ENCODE measurements around the gene ATP8B4. TPM values are rescaled to one million over a fixed set of nuclear protein-coding genes. Genes with fewer than 3 reads are reported as not detected.

The ATP8B4 gene
- total RNA-seq, 1 experiment from 2014 or later, result not detected

DNA sequence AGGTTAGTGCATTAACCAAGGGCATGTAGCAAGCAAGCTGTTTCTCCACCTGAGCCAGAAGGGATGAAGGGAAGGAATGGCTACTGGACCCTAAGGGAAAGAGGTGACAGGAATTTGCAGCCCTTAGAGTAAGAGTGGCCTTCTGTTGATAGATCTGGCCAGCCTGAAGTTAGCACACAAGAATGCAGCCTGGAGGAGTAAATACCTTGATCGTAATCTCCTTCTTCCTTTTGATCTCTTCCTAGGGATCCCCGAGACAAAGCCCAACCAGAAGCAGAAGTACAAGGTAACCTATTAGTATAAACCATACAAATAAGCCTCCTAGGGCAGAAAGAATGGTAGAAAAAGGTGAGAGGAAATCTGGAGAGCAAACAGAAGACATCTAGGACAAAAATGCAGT is 134.6 kb downstream of the ATP8B4 start:
- no peak for ATAC-seq
- Histone ChIP-seq H3K4me3 (ENCODE audit: low read depth in 2 of 2, low read length in 2 of 2) (no peak overlapping the region), H3K9me3 (ENCODE audit: control insufficient read depth, insufficient read depth, low read depth, low read length) (no peaks in the 10 kb centered on the region), H3K4me1 (ENCODE audit: control insufficient read depth, insufficient read depth, low read length) (no peaks in the 10 kb centered on the region), H3K36me3 (ENCODE audit: control insufficient read depth, insufficient read depth, low read length) (no peaks in the 10 kb centered on the region), H3K27ac (ENCODE audit: low read length) (no peak overlapping the region), H3K27me3 (ENCODE audit: control insufficient read depth, insufficient read depth, low read length) (no peaks in the 10 kb centered on the region)
- intact Hi-C loops (cut with micrococcal nuclease; ENCODE audit: unreplicated experiment), result no loop called here
- TF ChIP-seq POLR2AphosphoS5 (IDR thresholded peaks at IDR 0.05; ENCODE audit: low read depth, low read length), result no peak
- TF ChIP-seq TCF7L2 (IDR thresholded peaks at IDR 0.05; ENCODE audit: low read depth, low read length), result no peak
- TF ChIP-seq, protein P1, sequence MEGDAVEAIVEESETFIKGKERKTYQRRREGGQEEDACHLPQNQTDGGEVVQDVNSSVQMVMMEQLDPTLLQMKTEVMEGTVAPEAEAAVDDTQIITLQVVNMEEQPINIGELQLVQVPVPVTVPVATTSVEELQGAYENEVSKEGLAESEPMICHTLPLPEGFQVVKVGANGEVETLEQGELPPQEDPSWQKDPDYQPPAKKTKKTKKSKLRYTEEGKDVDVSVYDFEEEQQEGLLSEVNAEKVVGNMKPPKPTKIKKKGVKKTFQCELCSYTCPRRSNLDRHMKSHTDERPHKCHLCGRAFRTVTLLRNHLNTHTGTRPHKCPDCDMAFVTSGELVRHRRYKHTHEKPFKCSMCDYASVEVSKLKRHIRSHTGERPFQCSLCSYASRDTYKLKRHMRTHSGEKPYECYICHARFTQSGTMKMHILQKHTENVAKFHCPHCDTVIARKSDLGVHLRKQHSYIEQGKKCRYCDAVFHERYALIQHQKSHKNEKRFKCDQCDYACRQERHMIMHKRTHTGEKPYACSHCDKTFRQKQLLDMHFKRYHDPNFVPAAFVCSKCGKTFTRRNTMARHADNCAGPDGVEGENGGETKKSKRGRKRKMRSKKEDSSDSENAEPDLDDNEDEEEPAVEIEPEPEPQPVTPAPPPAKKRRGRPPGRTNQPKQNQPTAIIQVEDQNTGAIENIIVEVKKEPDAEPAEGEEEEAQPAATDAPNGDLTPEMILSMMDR (IDR thresholded peaks at IDR 0.05), result no peak
- TF ChIP-seq, protein P2, sequence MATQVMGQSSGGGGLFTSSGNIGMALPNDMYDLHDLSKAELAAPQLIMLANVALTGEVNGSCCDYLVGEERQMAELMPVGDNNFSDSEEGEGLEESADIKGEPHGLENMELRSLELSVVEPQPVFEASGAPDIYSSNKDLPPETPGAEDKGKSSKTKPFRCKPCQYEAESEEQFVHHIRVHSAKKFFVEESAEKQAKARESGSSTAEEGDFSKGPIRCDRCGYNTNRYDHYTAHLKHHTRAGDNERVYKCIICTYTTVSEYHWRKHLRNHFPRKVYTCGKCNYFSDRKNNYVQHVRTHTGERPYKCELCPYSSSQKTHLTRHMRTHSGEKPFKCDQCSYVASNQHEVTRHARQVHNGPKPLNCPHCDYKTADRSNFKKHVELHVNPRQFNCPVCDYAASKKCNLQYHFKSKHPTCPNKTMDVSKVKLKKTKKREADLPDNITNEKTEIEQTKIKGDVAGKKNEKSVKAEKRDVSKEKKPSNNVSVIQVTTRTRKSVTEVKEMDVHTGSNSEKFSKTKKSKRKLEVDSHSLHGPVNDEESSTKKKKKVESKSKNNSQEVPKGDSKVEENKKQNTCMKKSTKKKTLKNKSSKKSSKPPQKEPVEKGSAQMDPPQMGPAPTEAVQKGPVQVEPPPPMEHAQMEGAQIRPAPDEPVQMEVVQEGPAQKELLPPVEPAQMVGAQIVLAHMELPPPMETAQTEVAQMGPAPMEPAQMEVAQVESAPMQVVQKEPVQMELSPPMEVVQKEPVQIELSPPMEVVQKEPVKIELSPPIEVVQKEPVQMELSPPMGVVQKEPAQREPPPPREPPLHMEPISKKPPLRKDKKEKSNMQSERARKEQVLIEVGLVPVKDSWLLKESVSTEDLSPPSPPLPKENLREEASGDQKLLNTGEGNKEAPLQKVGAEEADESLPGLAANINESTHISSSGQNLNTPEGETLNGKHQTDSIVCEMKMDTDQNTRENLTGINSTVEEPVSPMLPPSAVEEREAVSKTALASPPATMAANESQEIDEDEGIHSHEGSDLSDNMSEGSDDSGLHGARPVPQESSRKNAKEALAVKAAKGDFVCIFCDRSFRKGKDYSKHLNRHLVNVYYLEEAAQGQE (IDR thresholded peaks at IDR 0.05; ENCODE audit: insufficient read depth in 1 of 2, low read depth in 2 of 2, low read length in 1 of 2), result no peak
- DNase-seq (ENCODE audit: low read depth, low spot score), result no peak
- ChIA-PET POLR2A (no interaction called here), CTCF (no interaction called here)
- BruUV-seq (replicated peaks), result no TSS peak
- in situ Hi-C loops (cut with HindIII; ENCODE audit: low pct_unique_long_range_greater_than_20kb, low sequenced_read_pairs), result no loop called here

DNA sequence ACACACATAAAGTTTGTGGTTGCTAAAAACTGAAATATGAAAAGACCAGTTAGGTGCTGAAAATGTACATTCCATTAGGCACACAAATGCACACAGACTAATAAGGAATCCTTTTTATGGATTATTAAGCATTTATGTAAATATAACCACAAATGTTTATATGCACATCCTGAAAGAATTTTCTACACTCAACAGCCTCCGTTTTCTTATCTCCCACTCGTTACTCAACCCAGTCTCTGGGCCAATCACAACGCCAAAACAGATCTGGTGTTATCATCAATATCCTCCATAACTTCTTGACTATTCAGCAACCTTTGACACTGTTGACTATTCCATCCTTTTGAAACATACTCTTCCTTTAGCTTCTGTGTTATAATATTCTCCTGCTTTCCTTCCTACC is 136.4 kb downstream of the ATP8B4 start:
- Histone ChIP-seq H3K27me3 (ENCODE audit: control insufficient read depth, insufficient read depth, low read length) (no peaks in the 10 kb centered on the region), H3K4me3 (ENCODE audit: low read depth in 2 of 2, low read length in 2 of 2) (no peak overlapping the region), H3K27ac (ENCODE audit: low read length) (no peak overlapping the region), H3K36me3 (ENCODE audit: control insufficient read depth, insufficient read depth, low read length) (no peaks in the 10 kb centered on the region), H3K4me1 (ENCODE audit: control insufficient read depth, insufficient read depth, low read length) (no peaks in the 10 kb centered on the region), H3K9me3 (ENCODE audit: control insufficient read depth, insufficient read depth, low read depth, low read length) (no peaks in the 10 kb centered on the region)
- ATAC-seq (no peak), DNase-seq (ENCODE audit: low read depth, low spot score) (no peak)
- in situ Hi-C loops (cut with HindIII; ENCODE audit: low pct_unique_long_range_greater_than_20kb, low sequenced_read_pairs) (no loop called here), intact Hi-C loops (cut with micrococcal nuclease; ENCODE audit: unreplicated experiment) (no loop called here)
- ChIA-PET CTCF (no interaction called here), POLR2A (no interaction called here)
- no peak for TF ChIP-seq SIN3A (IDR thresholded peaks at IDR 0.05; ENCODE audit: borderline replicate concordance, insufficient read depth, low read depth, low read length)
- TF ChIP-seq, protein P2 (IDR thresholded peaks at IDR 0.05; ENCODE audit: insufficient read depth in 1 of 2, low read depth in 2 of 2, low read length in 1 of 2), result no peak
- TF ChIP-seq, protein P1 (IDR thresholded peaks at IDR 0.05), result no peak
- no peak for TF ChIP-seq TCF7L2 (IDR thresholded peaks at IDR 0.05; ENCODE audit: low read depth, low read length)
- TF ChIP-seq POLR2AphosphoS5 (IDR thresholded peaks at IDR 0.05; ENCODE audit: low read depth, low read length), result no peak
- no TSS peak for BruUV-seq (replicated peaks)

Measured in Panc1 (cell line).